Type B pancreatic cell (in vitro differentiated cells): Measurements from ENCODE around the gene LRRC32. TPM values are rescaled to one million over a fixed set of nuclear protein-coding genes. Genes with fewer than 3 reads are reported as not detected.

ENCODE experiments used
- DNase-seq: peaks from one replicate; pipeline ENCODE4 v3.0.0; 2021; ENCODE audit warnings: mixed read lengths; ENCODE audit not compliant: unreplicated experiment; ENCODE audit errors: extremely low spot score
- H3K27ac Mint-ChIP-seq: 2 replicates; pipeline ENCODE4 v1.8.0; 2021; ENCODE audit warnings: mild to moderate bottlenecking, mixed read lengths
- H3K27me3 Mint-ChIP-seq: 2 replicates; pipeline ENCODE4 v1.8.0; 2021; ENCODE audit warnings: mixed read lengths
- H3K36me3 Mint-ChIP-seq: 2 replicates; pipeline ENCODE4 v1.8.0; 2021; ENCODE audit warnings: mixed read lengths
- H3K4me1 Mint-ChIP-seq: one replicate; pipeline ENCODE4 v1.8.0; 2021; ENCODE audit warnings: mixed read lengths; ENCODE audit not compliant: unreplicated experiment
- H3K4me3 Mint-ChIP-seq: 2 replicates; pipeline ENCODE4 v1.8.0; 2021; ENCODE audit warnings: mild to moderate bottlenecking, mixed read lengths
- H3K9me3 Mint-ChIP-seq: 2 replicates; pipeline ENCODE4 v1.8.0; 2021; ENCODE audit warnings: mixed read lengths
- total RNA-seq: library from RNA; stranded (reverse); gene quantifications from 2 replicates; pipeline ENCODE4 v1.2.1, GENCODE V29; 2021; ENCODE audit warnings: low replicate concordance
- TF ChIP-seq, protein P1 (sequence below): fragments of 200-600 bp; sonication (generic); conservative IDR thresholded peaks from 2 replicates; pipeline ENCODE4 v1.5.0; 2021; ENCODE audit warnings: antibody characterized with exemption, mild to moderate bottlenecking

LRRC32 gene
- total RNA-seq, 1 donor from 2014 or later: 4.3 TPM

DNA sequence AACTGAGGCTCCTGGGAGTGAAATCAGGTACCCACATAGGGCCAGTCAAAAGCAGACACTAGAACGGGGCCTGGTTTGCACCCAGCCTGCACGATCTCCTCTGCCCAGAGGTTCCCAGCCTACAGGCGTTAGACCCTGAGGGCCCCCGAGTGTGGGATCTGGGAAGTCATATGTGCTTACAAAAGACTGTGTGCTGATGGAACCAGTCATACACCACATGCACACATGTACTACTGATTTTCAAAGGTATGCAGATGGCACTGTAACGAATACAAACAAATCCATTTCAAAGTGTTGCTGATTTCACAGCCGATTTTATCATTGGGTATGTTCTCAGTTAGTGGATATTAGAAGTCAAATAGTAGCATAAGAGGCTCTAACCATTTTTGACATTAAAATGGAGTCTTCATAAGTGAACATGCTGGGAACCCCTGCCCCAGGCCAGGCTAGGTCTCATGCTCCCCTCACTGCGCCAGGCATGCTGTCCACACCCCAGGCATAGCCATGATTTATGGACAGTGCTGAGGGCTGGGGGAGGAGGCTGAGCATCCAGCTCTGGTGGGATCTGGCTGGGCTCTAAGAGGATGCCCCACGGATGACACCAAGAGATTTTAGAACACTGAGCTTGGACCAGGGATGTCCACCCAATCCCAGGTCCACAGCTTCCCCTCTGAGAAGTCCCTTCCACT is 38.6 kb upstream of the LRRC32 start:
- H3K36me3 Mint-ChIP-seq: no peaks in the 10 kb centered on the region
- no peaks in the 10 kb centered on the region for H3K9me3 Mint-ChIP-seq
- no peak for DNase-seq
- peaks cover 9% of the 10 kb centered on the region for H3K27me3 Mint-ChIP-seq
- H3K4me1 Mint-ChIP-seq: no peaks in the 10 kb centered on the region
- no peak overlapping the region for H3K4me3 Mint-ChIP-seq
- H3K27ac Mint-ChIP-seq: no peak overlapping the region
- TF ChIP-seq, protein P1, sequence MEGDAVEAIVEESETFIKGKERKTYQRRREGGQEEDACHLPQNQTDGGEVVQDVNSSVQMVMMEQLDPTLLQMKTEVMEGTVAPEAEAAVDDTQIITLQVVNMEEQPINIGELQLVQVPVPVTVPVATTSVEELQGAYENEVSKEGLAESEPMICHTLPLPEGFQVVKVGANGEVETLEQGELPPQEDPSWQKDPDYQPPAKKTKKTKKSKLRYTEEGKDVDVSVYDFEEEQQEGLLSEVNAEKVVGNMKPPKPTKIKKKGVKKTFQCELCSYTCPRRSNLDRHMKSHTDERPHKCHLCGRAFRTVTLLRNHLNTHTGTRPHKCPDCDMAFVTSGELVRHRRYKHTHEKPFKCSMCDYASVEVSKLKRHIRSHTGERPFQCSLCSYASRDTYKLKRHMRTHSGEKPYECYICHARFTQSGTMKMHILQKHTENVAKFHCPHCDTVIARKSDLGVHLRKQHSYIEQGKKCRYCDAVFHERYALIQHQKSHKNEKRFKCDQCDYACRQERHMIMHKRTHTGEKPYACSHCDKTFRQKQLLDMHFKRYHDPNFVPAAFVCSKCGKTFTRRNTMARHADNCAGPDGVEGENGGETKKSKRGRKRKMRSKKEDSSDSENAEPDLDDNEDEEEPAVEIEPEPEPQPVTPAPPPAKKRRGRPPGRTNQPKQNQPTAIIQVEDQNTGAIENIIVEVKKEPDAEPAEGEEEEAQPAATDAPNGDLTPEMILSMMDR: no peak

DNA sequence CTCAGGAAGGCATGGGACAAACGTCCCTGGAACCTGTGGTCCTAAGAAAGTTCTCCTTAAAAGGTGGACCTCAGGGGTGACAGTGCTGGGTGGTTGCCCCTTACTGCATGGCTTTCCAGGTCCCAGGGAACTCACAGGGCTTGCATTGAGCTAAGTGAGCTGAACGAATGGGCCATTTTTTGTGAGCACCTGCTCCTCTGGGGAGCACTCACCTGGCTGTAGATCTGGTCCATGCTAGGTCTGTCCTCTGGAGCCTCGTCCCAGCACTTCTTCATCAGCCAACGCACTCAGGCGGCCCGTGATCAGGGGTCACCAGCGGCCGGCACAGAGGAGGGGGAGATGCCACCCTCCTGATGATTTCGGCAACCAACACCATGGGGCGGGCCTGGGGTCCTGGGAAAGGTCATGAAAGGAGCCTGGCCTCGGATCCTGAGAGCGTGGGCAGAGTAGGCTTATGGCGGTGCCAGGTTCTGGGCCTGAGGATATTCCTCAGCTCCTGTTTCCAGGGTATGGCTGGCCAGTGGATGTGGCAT is 36.8 kb upstream of the LRRC32 start:
- no peaks in the 10 kb centered on the region for H3K36me3 Mint-ChIP-seq
- no peaks in the 10 kb centered on the region for H3K9me3 Mint-ChIP-seq
- peaks cover 12% of the 10 kb centered on the region for H3K27me3 Mint-ChIP-seq
- TF ChIP-seq, protein P1: no peak
- no peak for DNase-seq
- no peak overlapping the region for H3K4me3 Mint-ChIP-seq
- H3K4me1 Mint-ChIP-seq: no peaks in the 10 kb centered on the region
- no peak overlapping the region for H3K27ac Mint-ChIP-seq

DNA sequence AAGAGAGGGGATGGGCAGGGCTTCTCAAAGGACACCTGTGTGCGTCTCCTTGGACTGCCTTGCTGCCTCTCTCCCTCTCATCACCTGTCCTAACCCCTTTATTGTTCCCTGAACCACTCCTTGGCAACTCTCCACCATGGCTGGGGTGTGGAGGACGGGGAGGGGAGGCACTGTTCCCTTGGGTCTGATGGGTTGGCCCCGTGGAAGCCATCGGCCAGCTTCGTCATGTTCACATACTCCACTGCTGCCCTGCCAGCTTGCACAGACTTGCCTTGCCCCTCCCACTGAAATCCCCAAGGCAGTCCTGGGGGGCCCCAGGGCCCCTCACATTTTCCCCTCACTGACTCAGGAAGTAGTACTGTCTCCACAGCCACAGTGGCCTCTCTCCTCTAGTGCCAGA is 36.1 kb upstream of the LRRC32 start:
- Mint-ChIP-seq H3K36me3 (no peaks in the 10 kb centered on the region), H3K4me1 (no peaks in the 10 kb centered on the region), H3K27me3 (peaks cover 12% of the 10 kb centered on the region), H3K9me3 (no peaks in the 10 kb centered on the region), H3K27ac (no peak overlapping the region), H3K4me3 (no peak overlapping the region)
- TF ChIP-seq, protein P1: no peak
- no peak for DNase-seq

DNA sequence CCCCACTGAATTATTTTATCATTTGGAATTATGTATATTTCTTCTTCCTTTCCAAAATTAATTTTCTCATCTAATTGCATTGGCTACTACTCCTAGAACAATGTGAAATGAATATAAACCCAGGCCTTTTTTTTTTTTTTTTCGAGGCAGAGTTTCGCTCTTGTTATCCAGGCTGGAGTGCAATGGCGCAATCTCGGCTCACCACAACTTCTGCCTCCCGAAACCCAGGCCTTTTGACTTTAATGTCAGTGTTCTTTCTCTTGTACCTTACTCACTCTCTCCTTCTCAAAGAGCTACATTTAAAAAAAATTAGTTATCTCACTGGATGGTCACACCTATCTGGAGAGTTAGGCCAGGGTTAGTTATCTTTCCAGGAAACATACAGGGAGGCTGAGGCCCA is 35.3 kb upstream of the LRRC32 start:
- H3K4me3 Mint-ChIP-seq: no peak overlapping the region
- no peak for DNase-seq
- H3K9me3 Mint-ChIP-seq: no peaks in the 10 kb centered on the region
- TF ChIP-seq, protein P1: no peak
- no peak overlapping the region for H3K27ac Mint-ChIP-seq
- no peaks in the 10 kb centered on the region for H3K36me3 Mint-ChIP-seq
- H3K4me1 Mint-ChIP-seq: peaks cover 4% of the 10 kb centered on the region
- peaks cover 12% of the 10 kb centered on the region for H3K27me3 Mint-ChIP-seq

DNA sequence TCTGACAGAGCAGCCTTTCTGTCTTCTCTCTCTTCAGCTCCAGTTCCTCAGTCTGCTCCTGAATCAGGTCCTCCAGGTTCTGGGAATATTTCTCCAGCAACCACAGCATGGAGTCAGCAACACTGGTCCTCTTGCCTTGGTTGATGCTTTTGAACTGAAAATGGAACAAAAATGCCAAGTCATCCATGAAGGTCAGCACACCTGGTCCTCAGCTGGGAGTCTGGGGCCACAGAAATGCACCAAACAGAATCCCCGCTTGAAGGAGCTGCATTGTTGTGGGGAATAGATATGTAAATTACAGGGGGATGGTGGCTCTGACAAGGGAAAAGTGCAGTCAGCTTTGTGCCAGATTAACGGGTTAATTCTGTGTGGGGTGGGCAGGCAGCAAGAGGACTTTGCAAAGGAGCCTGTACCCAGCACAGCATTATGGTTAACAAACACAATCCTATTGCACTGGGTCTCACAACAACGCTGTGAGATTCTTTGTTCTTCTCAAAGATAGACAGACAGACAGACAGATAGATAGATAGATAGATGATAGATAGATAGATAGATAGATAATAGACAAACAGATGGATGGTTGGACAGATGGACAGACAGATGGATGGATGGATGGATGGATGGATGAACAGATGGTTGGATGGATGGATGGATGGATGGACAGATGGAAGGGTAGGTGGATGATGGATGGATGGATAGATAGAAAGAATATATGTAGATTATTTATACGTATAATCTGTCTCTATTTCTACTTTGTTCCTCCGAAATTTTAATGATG is 33.8 kb upstream of the LRRC32 start:
- TF ChIP-seq, protein P1: no peak
- DNase-seq: no peak
- H3K27ac Mint-ChIP-seq: no peak overlapping the region
- no peaks in the 10 kb centered on the region for H3K9me3 Mint-ChIP-seq
- H3K4me1 Mint-ChIP-seq: peaks cover 18% of the 10 kb centered on the region
- H3K36me3 Mint-ChIP-seq: no peaks in the 10 kb centered on the region
- H3K27me3 Mint-ChIP-seq: peaks cover 15% of the 10 kb centered on the region
- no peak overlapping the region for H3K4me3 Mint-ChIP-seq
